ENCODE data around the gene METAP1D. TPM values are rescaled to one million over a fixed set of nuclear protein-coding genes. Genes with fewer than 3 reads are reported as not detected.
"Not testable (repeated sequence)": the region's sequence is repeated elsewhere in the genome, so short reads cannot be mapped to it uniquely, and the experiment has no call there.

METAP1D gene
- total and polyA plus RNA-seq, 4 donors = 2.5 to 17.8 (median 3.0) TPM

DNA sequence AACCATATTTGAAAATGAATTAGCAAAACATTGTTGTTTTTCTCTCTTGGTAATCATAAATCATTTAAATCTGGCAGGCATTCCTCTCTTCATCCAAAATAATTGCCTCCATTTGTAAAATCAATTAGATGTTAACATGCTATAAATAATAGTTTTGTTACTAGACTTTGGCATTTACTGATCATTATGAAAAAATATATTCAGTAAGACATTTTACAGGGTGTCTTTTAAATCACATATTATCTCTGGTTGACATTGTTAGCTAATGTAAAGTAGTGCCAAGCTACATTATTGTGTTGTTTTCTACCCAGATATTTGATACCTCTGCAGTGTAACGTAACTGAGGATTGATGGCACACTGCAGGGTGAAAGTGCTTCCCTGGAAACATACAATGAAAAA is 53.7 kb downstream of the METAP1D start:
- ATAC-seq (ENCODE audit: insufficient read depth, low FRiP score) (no peak), DNase-seq (no peak)
- TF ChIP-seq, protein P1, sequence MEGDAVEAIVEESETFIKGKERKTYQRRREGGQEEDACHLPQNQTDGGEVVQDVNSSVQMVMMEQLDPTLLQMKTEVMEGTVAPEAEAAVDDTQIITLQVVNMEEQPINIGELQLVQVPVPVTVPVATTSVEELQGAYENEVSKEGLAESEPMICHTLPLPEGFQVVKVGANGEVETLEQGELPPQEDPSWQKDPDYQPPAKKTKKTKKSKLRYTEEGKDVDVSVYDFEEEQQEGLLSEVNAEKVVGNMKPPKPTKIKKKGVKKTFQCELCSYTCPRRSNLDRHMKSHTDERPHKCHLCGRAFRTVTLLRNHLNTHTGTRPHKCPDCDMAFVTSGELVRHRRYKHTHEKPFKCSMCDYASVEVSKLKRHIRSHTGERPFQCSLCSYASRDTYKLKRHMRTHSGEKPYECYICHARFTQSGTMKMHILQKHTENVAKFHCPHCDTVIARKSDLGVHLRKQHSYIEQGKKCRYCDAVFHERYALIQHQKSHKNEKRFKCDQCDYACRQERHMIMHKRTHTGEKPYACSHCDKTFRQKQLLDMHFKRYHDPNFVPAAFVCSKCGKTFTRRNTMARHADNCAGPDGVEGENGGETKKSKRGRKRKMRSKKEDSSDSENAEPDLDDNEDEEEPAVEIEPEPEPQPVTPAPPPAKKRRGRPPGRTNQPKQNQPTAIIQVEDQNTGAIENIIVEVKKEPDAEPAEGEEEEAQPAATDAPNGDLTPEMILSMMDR (IDR thresholded peaks at IDR 0.05; ENCODE audit: control extremely low read depth, extremely low read depth) = no peak
- Histone ChIP-seq H3K27ac (ENCODE audit: low read depth in 1 of 2, low read length in 1 of 2) (no peak overlapping the region), H3K4me3 (no peak overlapping the region), H3K9ac (ENCODE audit: insufficient read depth in 1 of 2, low read length in 2 of 2) (no peak overlapping the region), H3K4me1 (ENCODE audit: control insufficient read depth in 5 of 5, insufficient read depth in 5 of 5, low read length in 5 of 5) (peaks cover 0 to 16% (median 8%) of the 10 kb centered on the region in 5 donors), H3K27me3 (ENCODE audit: control insufficient read depth in 3 of 3, insufficient read depth in 3 of 3, low read length in 2 of 3) (no peaks in the 10 kb centered on the region), H3K9me3 (ENCODE audit: control insufficient read depth in 4 of 4, insufficient read depth in 3 of 4, low read length in 3 of 4) (no peaks in the 10 kb centered on the region), H3K36me3 (ENCODE audit: control insufficient read depth in 4 of 4, insufficient read depth in 4 of 4, low read length in 4 of 4) (no peaks in the 10 kb centered on the region)
- 91 to 95% methylated on average over 1 of the region's 1 CpG for WGBS, 2 donors

- TF ChIP-seq, protein P1 (IDR thresholded peaks at IDR 0.05; ENCODE audit: control extremely low read depth, extremely low read depth) = no peak
- peaks cover 0 to 13% (median 8%) of the 10 kb centered on the region in 5 donors for H3K4me1 ChIP-seq (ENCODE audit: control insufficient read depth in 5 of 5, insufficient read depth in 5 of 5, low read length in 5 of 5)
- DNase-seq (no peak), ATAC-seq (ENCODE audit: insufficient read depth, low FRiP score) (no peak)
- H3K9ac ChIP-seq (ENCODE audit: insufficient read depth in 1 of 2, low read length in 2 of 2) = no peak overlapping the region
- H3K36me3 ChIP-seq (ENCODE audit: control insufficient read depth in 4 of 4, insufficient read depth in 4 of 4, low read length in 4 of 4) = no peaks in the 10 kb centered on the region
- no peaks in the 10 kb centered on the region for H3K27me3 ChIP-seq (ENCODE audit: control insufficient read depth in 3 of 3, insufficient read depth in 3 of 3, low read length in 2 of 3)
- H3K4me3 ChIP-seq = no peak overlapping the region
- no peak overlapping the region for H3K27ac ChIP-seq (ENCODE audit: low read depth in 1 of 2, low read length in 1 of 2)
- H3K9me3 ChIP-seq (ENCODE audit: control insufficient read depth in 4 of 4, insufficient read depth in 3 of 4, low read length in 3 of 4) = no peaks in the 10 kb centered on the region
- WGBS, 2 donors = 95 to 98% methylated on average over 2 of the region's 2 CpGs
Measured at GRCh38 chr2:172056293-172056692, 56.5 kb downstream of the METAP1D start.

DNA sequence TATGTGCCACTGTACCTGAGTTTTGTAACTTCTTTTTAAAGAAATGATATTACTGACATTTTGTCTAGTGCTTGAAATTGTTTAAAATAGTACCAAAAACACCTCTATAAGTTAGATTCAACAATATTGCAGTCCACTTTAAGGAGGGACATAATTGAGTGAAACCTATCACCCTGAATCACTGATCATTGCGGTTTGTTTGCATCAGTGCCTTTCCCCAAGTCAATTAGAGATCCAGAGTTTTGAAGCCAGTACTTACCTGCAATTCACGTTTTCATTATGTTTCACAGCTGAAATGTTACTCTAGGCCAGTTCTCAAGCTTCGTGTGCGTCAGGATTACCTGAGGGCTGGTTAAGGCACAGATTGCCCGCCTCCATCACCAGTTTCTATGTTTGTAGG is 58.9 kb downstream of the METAP1D start:
- DNase-seq = no peak
- H3K27ac ChIP-seq (ENCODE audit: low read depth in 1 of 2, low read length in 1 of 2) = no peak overlapping the region
- no peak overlapping the region for H3K9ac ChIP-seq (ENCODE audit: insufficient read depth in 1 of 2, low read length in 2 of 2)
- TF ChIP-seq, protein P1 (IDR thresholded peaks at IDR 0.05; ENCODE audit: control extremely low read depth, extremely low read depth) = no peak
- 97 to 99% methylated on average over 5 of the region's 5 CpGs for WGBS, 2 donors
- no peaks in the 10 kb centered on the region for H3K4me1 ChIP-seq (ENCODE audit: control insufficient read depth in 5 of 5, insufficient read depth in 5 of 5, low read length in 5 of 5)
- no peak for ATAC-seq (ENCODE audit: insufficient read depth, low FRiP score)
- H3K9me3 ChIP-seq (ENCODE audit: control insufficient read depth in 4 of 4, insufficient read depth in 3 of 4, low read length in 3 of 4) = no peaks in the 10 kb centered on the region
- H3K36me3 ChIP-seq (ENCODE audit: control insufficient read depth in 4 of 4, insufficient read depth in 4 of 4, low read length in 4 of 4) = no peaks in the 10 kb centered on the region
- H3K4me3 ChIP-seq = no peak overlapping the region
- H3K27me3 ChIP-seq (ENCODE audit: control insufficient read depth in 3 of 3, insufficient read depth in 3 of 3, low read length in 2 of 3) = no peaks in the 10 kb centered on the region

- not testable (repeated sequence) for DNase-seq; H3K27ac ChIP-seq (ENCODE audit: low read depth in 1 of 2, low read length in 1 of 2); H3K9me3 ChIP-seq (ENCODE audit: control insufficient read depth in 4 of 4, insufficient read depth in 3 of 4, low read length in 3 of 4); H3K36me3 ChIP-seq (ENCODE audit: control insufficient read depth in 4 of 4, insufficient read depth in 4 of 4, low read length in 4 of 4); H3K27me3 ChIP-seq (ENCODE audit: control insufficient read depth in 3 of 3, insufficient read depth in 3 of 3, low read length in 2 of 3); H3K4me3 ChIP-seq; H3K4me1 ChIP-seq (ENCODE audit: control insufficient read depth in 5 of 5, insufficient read depth in 5 of 5, low read length in 5 of 5); ATAC-seq (ENCODE audit: insufficient read depth, low FRiP score); H3K9ac ChIP-seq (ENCODE audit: insufficient read depth in 1 of 2, low read length in 2 of 2)
- 98% methylated on average over 5 of the region's 5 CpGs for WGBS, 2 donors
Measured at GRCh38 chr2:172060118-172060517, 60.4 kb downstream of the METAP1D start.

Measured in lung (tissue), 12 donors.